SK-N-SH (cell line): Measurements from ENCODE around the gene LRRC26.

ENCODE experiments used
- EP300 ChIP-seq, 2 experiments: IDR thresholded peaks; 2 replicates each; pipeline versions ENCODE4 v1.4.0 to v1.6.1; 2012; ENCODE audit warnings: borderline replicate concordance in 1 of 2, low read depth in 1 of 2, low read length in 1 of 2
- EZH2phosphoT487 ChIP-seq: fragments of 200-600 bp; sonication (generic); IDR thresholded peaks from 2 replicates; pipeline ENCODE4 v1.6.1; 2017; ENCODE audit warnings: low read depth, mixed run types, mild to moderate bottlenecking, antibody characterized with exemption, moderate library complexity, borderline replicate concordance
- JUND ChIP-seq: IDR thresholded peaks from 2 replicates; pipeline ENCODE4 v1.4.0; 2012
- RAD21 ChIP-seq: IDR thresholded peaks from 2 replicates; pipeline ENCODE4 v1.6.1; 2012; ENCODE audit warnings: mild to moderate bottlenecking, low read length
- RCOR1 ChIP-seq: fragments of 150-350 bp; IDR thresholded peaks from 2 replicates; pipeline ENCODE4 v1.6.1; 2017; ENCODE audit warnings: antibody characterized with exemption, low read length
- REST ChIP-seq: IDR thresholded peaks from 2 replicates; pipeline ENCODE4 v1.6.1; 2012; ENCODE audit warnings: mild to moderate bottlenecking, low read depth, low read length, moderate library complexity
- SMC3 ChIP-seq: IDR thresholded peaks from 2 replicates; pipeline ENCODE4 v1.6.1; 2012; ENCODE audit warnings: low read depth, low read length, improper control_type of control experiment
- TCF12 ChIP-seq: IDR thresholded peaks from 2 replicates; pipeline ENCODE4 v1.4.0; 2012
- USF2 ChIP-seq: fragments of 150-350 bp; IDR thresholded peaks from 2 replicates; pipeline ENCODE4 v1.6.1; 2017; ENCODE audit warnings: antibody characterized with exemption, low read length, low read depth, borderline replicate concordance
- TF ChIP-seq, protein P1 (sequence below): fragments of 200-600 bp; sonication (generic); IDR thresholded peaks from 2 replicates; pipeline ENCODE4 v1.6.1; 2017; ENCODE audit warnings: antibody characterized with exemption, mild to moderate bottlenecking, moderate library complexity

DNA sequence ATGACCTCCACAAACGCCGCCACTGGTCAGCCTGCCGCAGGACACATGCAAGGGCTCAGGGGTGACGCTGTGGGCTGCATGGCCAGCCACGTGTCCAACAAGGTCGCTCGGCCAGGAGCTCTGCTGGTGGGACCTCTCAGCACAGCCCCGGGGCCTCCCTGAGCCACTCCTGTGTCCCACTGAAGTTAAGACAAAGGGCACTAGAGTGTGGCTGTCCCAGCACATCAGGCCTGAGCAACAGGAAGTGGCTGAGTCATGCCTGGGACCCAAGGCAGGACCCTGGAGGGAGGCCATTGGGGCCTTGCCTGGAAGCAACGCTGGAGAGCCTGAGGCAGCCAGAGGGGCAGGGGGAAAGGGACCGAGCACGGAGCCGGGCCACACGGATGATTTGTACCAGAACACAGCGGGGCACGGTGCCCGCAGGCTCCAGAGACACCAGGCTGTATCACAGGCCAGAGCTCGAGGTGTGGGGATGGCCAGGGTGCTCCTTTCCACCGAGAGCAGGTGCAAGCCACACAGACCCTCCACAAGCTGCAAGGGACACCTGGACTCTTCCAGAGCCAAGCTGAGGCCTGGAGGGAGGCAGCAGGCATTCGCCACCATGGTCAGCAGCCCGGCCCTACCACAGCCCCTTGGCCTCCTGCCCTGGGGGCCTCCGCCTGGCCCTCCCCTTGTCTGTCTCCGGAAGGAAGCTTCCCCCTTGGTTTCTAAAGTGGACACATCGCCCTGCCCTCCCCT, 8.5 kb upstream of the LRRC26 start:
- TF ChIP-seq, protein P1, sequence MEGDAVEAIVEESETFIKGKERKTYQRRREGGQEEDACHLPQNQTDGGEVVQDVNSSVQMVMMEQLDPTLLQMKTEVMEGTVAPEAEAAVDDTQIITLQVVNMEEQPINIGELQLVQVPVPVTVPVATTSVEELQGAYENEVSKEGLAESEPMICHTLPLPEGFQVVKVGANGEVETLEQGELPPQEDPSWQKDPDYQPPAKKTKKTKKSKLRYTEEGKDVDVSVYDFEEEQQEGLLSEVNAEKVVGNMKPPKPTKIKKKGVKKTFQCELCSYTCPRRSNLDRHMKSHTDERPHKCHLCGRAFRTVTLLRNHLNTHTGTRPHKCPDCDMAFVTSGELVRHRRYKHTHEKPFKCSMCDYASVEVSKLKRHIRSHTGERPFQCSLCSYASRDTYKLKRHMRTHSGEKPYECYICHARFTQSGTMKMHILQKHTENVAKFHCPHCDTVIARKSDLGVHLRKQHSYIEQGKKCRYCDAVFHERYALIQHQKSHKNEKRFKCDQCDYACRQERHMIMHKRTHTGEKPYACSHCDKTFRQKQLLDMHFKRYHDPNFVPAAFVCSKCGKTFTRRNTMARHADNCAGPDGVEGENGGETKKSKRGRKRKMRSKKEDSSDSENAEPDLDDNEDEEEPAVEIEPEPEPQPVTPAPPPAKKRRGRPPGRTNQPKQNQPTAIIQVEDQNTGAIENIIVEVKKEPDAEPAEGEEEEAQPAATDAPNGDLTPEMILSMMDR: no peak
- no peak for TF ChIP-seq USF2
- no peak for TF ChIP-seq REST
- TF ChIP-seq JUND: no peak
- TF ChIP-seq SMC3: no peak
- TF ChIP-seq EZH2phosphoT487: no peak
- no peak for TF ChIP-seq RAD21
- TF ChIP-seq TCF12: no peak
- TF ChIP-seq EP300 (IDR thresholded peaks at IDR 0.05; ENCODE audit: borderline replicate concordance in 1 of 2, low read depth in 1 of 2, low read length in 1 of 2): no peak
- no peak for TF ChIP-seq RCOR1
